ENCODE measurements around the gene DGKK.

DNA sequence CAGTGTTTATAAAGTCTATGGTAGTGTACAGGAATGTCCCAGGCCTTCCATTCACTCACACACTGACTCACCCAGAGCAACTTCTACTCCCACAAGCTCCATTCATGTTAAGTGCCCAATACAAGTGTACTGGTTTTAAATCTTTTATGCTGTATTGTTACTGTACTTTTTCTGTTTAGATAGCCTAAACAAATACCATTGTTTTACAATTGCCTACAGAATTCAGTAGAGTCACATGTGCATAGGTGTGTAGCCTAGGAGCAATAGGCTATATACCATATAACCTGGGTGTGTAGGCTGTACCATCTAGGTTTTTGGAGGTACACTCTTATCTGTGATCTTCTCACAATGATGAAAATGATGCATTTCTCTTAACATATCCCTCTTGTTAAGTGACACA lies 126.7 kb downstream of the DGKK start:
- TF ChIP-seq, protein P1, sequence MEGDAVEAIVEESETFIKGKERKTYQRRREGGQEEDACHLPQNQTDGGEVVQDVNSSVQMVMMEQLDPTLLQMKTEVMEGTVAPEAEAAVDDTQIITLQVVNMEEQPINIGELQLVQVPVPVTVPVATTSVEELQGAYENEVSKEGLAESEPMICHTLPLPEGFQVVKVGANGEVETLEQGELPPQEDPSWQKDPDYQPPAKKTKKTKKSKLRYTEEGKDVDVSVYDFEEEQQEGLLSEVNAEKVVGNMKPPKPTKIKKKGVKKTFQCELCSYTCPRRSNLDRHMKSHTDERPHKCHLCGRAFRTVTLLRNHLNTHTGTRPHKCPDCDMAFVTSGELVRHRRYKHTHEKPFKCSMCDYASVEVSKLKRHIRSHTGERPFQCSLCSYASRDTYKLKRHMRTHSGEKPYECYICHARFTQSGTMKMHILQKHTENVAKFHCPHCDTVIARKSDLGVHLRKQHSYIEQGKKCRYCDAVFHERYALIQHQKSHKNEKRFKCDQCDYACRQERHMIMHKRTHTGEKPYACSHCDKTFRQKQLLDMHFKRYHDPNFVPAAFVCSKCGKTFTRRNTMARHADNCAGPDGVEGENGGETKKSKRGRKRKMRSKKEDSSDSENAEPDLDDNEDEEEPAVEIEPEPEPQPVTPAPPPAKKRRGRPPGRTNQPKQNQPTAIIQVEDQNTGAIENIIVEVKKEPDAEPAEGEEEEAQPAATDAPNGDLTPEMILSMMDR (IDR thresholded peaks at IDR 0.05; ENCODE audit: borderline replicate concordance, extremely low read depth, low read length, poor library complexity, severe bottlenecking) = no peak
- no peak for TF ChIP-seq EZH2 (IDR thresholded peaks at IDR 0.05; ENCODE audit: borderline replicate concordance, low read depth, low read length, severe bottlenecking)

Measured in DND-41 (cell line).